PC-9 (cell line): ENCODE data around the gene HS3ST3A1.

ENCODE experiments used
- CTCF ChIP-seq: fragments of 200-600 bp; sonication (generic); conservative IDR thresholded peaks from 2 replicates; pipeline ENCODE4 v1.6.1; 2017; ENCODE audit warnings: mixed run types, antibody characterized with exemption, mild to moderate bottlenecking, moderate library complexity
- EZH2 ChIP-seq: fragments of 200-600 bp; sonication (generic); IDR thresholded peaks from 2 replicates; pipeline ENCODE4 v1.8.0; 2017; ENCODE audit warnings: antibody characterized with exemption, low read depth

GRCh38 chr17:13557077-13557476 lies 44.7 kb downstream of the HS3ST3A1 start:
- TF ChIP-seq CTCF (no peak), EZH2 (no peak)
